ENCODE results near the gene NCAPD3. TPM values are rescaled to one million over a fixed set of nuclear protein-coding genes. Genes with fewer than 3 reads are reported as not detected.

The NCAPD3 gene
- total RNA-seq, 2 experiments from 2014 or later = 25.7 to 29.6 TPM

DNA sequence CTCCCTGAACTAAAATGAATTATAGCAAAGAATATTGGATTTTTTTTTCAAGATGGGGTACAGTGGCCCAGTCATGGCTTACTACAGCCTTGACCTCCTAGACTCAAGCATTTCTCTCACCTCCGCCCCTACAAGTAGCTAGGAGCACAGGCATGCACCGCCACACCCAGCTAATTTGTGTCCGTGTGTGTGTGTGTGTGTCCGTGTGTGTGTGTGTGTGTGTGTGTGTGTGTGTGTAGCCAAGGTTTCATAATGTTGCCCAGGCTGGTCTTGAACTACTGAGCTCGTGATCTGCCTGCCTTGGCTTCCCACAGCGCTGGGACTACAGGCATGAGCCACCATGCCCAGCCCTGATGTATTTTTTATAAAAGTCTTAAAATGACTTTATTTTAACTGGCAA lies 16.8 kb upstream of the NCAPD3 start:
- H3K9me3 Mint-ChIP-seq = no peaks in the 10 kb centered on the region
- H3K4me1 Mint-ChIP-seq (ENCODE audit: low read depth) = no peaks in the 10 kb centered on the region
- no peak overlapping the region for H3K4me3 ChIP-seq (ENCODE audit: low read length)
- no peak overlapping the region for H3K27ac ChIP-seq (ENCODE audit: low read depth in 1 of 2, low read length in 2 of 2)
- intact Hi-C loops (cut with DNase I, micrococcal nuclease) = no loop called here
- peaks cover 79% of the 10 kb centered on the region for H3K36me3 ChIP-seq (ENCODE audit: insufficient read depth, low read length)
- ATAC-seq (ENCODE audit: poor library complexity) (no peak), DNase-seq (no peak)
- no peak overlapping the region for H3K27ac Mint-ChIP-seq
- ChIA-PET POLR2A (interaction anchor here (1.4 kb wide), 1 partner anchor 17 kb away, joined by 4 read pairs; the partner anchor contains the start of genes NCAPD3 and VPS26B), CTCF (no interaction called here)
- no peaks in the 10 kb centered on the region for H3K4me1 ChIP-seq (ENCODE audit: insufficient read depth, low read length)
- H3K9me3 ChIP-seq (ENCODE audit: control insufficient read depth in 1 of 2, insufficient read depth in 1 of 2, low read length in 2 of 2) = no peaks in the 10 kb centered on the region
- TF ChIP-seq, protein P1, sequence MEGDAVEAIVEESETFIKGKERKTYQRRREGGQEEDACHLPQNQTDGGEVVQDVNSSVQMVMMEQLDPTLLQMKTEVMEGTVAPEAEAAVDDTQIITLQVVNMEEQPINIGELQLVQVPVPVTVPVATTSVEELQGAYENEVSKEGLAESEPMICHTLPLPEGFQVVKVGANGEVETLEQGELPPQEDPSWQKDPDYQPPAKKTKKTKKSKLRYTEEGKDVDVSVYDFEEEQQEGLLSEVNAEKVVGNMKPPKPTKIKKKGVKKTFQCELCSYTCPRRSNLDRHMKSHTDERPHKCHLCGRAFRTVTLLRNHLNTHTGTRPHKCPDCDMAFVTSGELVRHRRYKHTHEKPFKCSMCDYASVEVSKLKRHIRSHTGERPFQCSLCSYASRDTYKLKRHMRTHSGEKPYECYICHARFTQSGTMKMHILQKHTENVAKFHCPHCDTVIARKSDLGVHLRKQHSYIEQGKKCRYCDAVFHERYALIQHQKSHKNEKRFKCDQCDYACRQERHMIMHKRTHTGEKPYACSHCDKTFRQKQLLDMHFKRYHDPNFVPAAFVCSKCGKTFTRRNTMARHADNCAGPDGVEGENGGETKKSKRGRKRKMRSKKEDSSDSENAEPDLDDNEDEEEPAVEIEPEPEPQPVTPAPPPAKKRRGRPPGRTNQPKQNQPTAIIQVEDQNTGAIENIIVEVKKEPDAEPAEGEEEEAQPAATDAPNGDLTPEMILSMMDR (IDR thresholded peaks at IDR 0.05) = no peak
- H3K27me3 Mint-ChIP-seq = no peaks in the 10 kb centered on the region
- H3K36me3 Mint-ChIP-seq (ENCODE audit: low read depth) = peaks cover 83% of the 10 kb centered on the region
- no peaks in the 10 kb centered on the region for H3K27me3 ChIP-seq (ENCODE audit: control insufficient read depth in 1 of 2, insufficient read depth in 2 of 2, low read length in 2 of 2)
- H3K4me3 Mint-ChIP-seq = no peak overlapping the region

DNA sequence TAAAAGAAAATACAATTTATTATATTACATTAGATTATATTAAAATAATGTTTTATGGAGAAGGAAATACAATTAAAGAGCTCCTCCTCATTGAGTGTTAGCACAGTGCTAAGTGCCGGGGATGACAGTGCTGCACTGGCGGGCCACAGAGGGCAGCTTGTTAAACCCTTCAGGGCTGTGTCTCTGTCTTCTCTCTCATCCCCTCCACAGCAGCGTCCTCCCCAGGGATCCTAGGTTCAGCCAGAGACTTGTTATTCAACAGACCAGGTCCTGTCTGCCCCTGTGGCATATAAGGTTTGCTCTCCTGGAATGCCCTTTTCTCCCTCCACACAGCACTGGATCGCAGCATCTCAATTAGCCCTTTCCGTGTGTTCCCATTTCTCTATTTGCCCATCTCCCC lies 15.2 kb upstream of the NCAPD3 start:
- H3K4me3 Mint-ChIP-seq = no peak overlapping the region
- intact Hi-C loops (cut with DNase I, micrococcal nuclease) = no loop called here
- no peak overlapping the region for H3K27ac Mint-ChIP-seq
- POLR2A ChIA-PET = no interaction called here
- ATAC-seq (ENCODE audit: poor library complexity) = no peak
- no peaks in the 10 kb centered on the region for H3K27me3 Mint-ChIP-seq
- Histone ChIP-seq H3K4me1 (ENCODE audit: insufficient read depth, low read length) (no peaks in the 10 kb centered on the region), H3K36me3 (ENCODE audit: insufficient read depth, low read length) (peaks cover 77% of the 10 kb centered on the region), H3K9me3 (ENCODE audit: control insufficient read depth in 1 of 2, insufficient read depth in 1 of 2, low read length in 2 of 2) (no peaks in the 10 kb centered on the region), H3K4me3 (ENCODE audit: low read length) (no peak overlapping the region), H3K27ac (ENCODE audit: low read depth in 1 of 2, low read length in 2 of 2) (no peak overlapping the region), H3K27me3 (ENCODE audit: control insufficient read depth in 1 of 2, insufficient read depth in 2 of 2, low read length in 2 of 2) (no peaks in the 10 kb centered on the region)
- TF ChIP-seq, protein P1 (IDR thresholded peaks at IDR 0.05) = no peak
- no peaks in the 10 kb centered on the region for H3K9me3 Mint-ChIP-seq
- H3K4me1 Mint-ChIP-seq (ENCODE audit: low read depth) = no peaks in the 10 kb centered on the region
- CTCF ChIA-PET = interaction anchor here (1.1 kb wide), 1 partner anchor 37 kb away, joined by 3 read pairs; no protein-coding TSS in a partner anchor
- no peak for DNase-seq
- peaks cover 80% of the 10 kb centered on the region for H3K36me3 Mint-ChIP-seq (ENCODE audit: low read depth)

DNA sequence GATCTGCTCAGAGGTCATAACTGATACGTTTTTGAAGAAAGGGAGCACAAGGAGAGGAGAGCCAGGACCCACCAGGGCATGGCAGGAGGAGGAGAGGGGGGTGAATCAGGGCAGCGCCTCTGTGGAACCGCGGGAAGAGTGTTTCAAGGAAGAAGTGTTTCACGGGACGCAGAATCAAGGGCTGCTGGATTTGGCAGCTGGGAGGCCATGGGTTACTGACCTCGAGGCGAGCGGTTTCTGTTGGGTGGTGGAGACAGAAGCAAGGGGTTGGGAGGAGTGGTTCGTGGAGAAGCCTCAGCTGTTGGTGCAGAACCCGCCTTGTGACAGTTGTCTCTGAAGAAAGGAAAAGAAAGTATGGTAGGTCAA lies 13.8 kb upstream of the NCAPD3 start:
- Mint-ChIP-seq H3K4me1 (ENCODE audit: low read depth) (peaks cover 5% of the 10 kb centered on the region), H3K27me3 (no peaks in the 10 kb centered on the region), H3K27ac (peak overlapping the region; percentile 34), H3K36me3 (ENCODE audit: low read depth) (peaks cover 66% of the 10 kb centered on the region), H3K4me3 (no peak overlapping the region), H3K9me3 (no peaks in the 10 kb centered on the region)
- H3K27me3 ChIP-seq (ENCODE audit: control insufficient read depth in 1 of 2, insufficient read depth in 2 of 2, low read length in 2 of 2) = no peaks in the 10 kb centered on the region
- ChIA-PET POLR2A (no interaction called here), CTCF (no interaction called here)
- TF ChIP-seq, protein P1 (IDR thresholded peaks at IDR 0.05) = no peak
- intact Hi-C loops (cut with DNase I, micrococcal nuclease) = no loop called here
- H3K36me3 ChIP-seq (ENCODE audit: insufficient read depth, low read length) = peaks cover 71% of the 10 kb centered on the region
- ATAC-seq (ENCODE audit: poor library complexity) (no peak), DNase-seq (no peak)
- no peak overlapping the region for H3K27ac ChIP-seq (ENCODE audit: low read depth in 1 of 2, low read length in 2 of 2)
- no peak overlapping the region for H3K4me3 ChIP-seq (ENCODE audit: low read length)
- no peaks in the 10 kb centered on the region for H3K9me3 ChIP-seq (ENCODE audit: control insufficient read depth in 1 of 2, insufficient read depth in 1 of 2, low read length in 2 of 2)
- peaks cover 3% of the 10 kb centered on the region for H3K4me1 ChIP-seq (ENCODE audit: insufficient read depth, low read length)
